HG03439 (cell line): ENCODE data around the gene RPH3AL.
"Not testable (repeated sequence)": the region's sequence is repeated elsewhere in the genome, so short reads cannot be mapped to it uniquely, and the experiment has no call there.

Experiments
- ATAC-seq: cut with Tn5 transposase; IDR thresholded peaks from one replicate; pipeline ENCODE4 v1.9.1; 2021; ENCODE audit warnings: mild to moderate bottlenecking, moderate library complexity; ENCODE audit not compliant: unreplicated experiment

Gene RPH3AL

DNA sequence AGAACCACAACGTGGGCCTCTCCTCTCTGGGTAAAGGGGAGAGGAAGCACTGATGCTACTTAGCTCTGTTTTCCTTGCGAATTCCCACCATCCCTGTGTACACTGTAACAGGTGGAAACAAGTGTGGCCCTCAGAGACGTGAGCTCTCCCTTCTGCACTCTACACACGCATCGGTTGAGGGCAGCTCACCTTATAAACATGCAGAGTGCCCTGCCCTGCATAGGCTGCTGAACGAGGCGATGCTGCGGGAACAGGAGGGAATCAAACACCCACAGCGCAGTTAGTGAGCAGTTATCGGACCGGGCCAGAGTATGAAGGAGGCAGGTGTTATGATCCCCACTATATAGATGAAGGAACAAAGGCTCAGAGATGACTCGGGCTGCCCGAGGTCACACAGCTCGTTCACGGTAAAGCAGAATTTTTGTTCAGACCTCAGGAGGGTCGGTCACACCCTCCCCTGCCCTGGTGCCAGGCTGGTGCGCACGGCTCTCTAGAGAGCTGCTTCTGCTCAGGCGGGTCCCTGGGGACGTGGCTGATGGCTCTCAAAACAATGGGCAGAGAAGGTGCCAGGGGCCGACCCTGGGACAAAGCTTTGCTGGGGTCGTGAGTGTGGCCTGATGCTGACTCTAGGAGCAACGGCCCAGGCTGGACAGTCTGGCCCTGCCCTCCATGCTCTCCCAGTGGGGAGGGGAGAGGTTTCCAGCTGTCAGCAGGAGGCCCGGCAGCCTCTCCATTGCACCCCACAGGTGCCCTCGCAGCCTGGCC lies 68.5 kb downstream of the RPH3AL start:
- ATAC-seq, result no peak

DNA sequence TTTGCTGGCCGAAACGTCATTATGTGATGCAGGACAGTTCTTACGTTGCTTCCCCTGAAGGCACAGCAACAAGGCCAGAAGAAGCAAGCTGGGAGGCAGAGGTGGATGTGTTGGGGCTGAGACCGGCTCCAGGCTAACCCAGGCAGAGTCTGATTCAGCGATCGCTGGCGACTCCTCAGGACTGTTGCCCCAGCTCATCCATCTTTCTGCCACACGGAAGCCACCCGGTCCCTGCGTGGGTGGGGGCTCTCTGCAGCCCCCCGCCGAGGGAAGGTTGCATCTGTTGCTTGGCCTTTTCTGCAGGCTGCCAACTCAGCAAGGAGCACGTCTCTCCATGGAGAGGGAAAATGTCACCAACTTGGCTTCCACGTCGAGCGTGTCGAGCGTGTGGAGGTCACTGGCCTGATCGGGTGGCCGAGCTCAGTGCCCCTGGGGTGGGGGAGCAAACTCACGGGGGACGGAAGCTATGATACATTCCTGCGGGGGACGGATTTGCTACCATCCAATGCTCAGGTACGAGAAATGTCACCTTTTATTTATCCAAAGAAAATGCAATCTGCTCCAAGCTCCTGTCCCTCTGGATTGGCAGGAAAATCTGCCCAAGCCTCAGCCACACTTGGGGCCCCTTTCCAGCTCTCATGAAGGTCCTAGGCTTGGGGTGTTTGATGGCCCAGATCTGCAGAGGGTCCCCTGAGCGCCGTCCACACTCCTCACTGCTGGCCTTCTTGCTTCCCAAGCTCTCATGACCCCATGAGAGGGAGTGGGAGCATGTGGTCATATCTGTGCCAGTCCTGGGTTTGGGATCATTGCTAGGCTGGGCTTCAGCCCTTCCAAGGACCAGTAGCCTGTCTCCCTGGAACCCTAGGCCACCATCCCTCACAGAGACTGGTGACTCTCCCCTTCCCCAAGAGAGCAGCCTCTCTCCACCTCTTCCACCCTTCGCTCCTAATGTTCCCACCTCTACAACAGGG lies 69.4 kb downstream of the RPH3AL start:
- ATAC-seq, result no peak

DNA sequence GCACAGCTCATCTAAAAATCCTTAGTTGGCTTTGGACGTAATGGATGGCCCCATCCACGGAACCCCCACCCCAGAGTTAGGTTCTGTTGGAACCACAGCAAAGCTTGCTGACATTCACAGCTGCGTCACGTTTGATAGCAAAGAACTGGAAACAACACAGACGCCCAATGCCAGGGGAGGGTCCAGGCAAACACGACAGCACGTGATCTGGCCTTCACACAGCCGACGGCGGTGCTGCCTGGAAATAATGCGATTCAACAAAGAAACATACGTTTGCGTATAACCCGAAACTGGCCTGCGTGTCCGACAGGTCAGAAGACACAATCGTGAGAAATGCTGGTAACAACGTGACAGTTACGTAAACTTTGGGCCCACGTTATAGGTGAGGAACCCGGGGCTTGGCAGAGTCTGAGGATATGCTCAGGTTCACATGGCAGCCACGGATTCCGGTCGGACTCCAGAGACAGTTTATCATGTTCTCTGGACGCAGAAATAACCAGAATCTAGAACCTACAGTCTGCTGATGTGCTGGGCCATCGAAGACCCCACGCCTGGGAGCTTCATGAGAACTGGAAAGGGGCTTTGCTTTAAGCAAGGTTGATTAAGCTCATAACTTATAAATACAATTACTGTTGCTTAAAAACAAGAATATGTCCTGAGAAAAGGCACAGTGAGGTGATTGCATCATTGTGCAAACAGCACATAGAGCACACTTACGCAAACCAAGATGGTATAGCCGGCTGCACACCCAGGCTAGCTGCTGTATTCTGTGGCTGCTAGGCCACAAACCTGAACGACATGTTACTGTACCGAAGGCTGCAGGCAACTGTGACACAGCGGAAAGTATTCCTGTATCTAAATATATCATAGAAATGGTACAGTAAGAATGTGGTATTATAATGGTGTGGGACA lies 70.4 kb downstream of the RPH3AL start:
- no peak for ATAC-seq

DNA sequence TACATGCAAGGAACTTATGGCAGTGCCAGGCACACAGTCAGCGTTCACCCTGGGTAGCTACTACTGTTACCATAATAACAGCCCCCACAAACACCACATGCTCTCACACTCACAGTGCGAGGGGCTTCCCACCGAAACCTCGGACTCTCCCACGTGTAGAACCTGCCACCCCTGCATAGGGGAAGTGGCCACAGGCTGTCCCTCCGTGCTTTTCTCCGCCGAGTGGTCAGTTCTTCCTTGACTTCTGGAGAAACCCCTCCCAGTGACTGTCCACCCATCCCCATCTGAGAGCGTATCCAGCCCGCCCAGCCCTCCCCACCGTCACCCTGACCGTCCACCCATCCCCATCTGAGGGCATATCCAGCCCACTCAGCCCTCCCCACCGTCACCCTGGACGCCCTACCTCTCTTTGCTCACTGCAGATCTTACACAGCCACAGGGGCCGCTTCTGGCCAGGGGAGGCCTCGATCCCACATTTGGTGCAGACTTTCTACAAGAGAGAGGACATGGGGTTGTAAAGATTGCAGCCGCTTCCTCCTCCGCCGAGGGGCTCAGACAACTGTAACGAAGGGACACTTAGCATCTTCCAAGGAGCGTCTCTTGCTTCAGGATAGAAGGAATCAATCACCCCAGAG lies 71.1 kb downstream of the RPH3AL start:
- no peak for ATAC-seq

DNA sequence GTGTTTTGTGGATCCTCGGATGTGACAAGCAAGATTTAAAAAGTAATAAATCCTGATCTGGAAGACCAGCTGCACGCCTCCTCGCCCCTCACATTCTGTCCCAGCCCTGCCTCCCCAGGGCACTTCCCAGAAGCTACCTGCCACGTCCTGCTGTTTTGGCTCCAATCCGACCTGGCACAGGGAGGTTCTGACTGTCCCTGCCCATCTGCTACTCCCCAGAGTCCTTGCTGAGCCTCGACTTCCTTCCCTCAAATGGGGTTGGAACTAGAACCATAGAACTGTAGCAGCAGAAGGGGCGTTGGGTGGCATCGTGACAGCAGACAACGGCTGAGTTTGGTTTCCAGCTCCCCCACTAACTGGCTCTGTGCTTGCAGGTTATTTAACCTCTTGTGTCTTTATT lies 71.7 kb downstream of the RPH3AL start:
- no peak for ATAC-seq

DNA sequence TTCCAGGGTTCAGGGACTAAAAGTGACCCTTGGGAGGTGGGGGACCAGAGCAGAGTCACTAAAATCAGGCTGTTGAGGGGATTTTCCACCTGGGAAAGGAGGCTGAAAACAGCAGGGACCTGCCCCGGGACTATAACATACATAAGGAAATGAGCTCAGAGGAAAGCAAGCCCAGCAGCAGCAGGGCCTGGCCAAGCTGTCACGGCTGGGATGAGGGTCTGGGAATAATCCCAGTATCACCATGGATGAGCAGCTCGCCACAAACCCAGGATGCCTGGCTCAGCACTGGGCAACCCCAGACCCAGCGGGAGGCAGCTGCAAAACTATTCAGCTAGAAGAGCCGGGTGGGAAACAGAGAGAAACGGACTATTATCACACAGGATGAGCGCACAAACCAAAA lies 72.4 kb downstream of the RPH3AL start:
- ATAC-seq, result no peak

DNA sequence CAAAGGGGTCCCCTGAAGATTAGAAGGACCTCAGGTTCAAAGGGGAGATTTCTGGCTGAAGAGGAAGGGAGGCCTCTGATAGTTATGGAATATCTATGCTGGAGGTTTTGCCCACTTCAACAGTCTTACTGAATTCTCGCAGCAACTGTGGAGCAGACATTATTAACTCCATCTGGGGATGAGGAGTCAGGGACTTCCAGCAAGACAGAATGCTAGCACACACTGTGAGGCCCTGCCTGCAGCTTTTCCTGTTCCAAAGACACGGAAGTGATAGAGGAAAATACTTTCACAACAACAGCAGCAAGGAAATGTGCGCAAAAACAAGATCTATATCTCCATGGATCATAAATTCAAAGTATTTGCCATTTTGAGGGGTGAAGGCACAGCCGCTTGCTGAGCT lies 72.8 kb downstream of the RPH3AL start:
- ATAC-seq, result no peak

DNA sequence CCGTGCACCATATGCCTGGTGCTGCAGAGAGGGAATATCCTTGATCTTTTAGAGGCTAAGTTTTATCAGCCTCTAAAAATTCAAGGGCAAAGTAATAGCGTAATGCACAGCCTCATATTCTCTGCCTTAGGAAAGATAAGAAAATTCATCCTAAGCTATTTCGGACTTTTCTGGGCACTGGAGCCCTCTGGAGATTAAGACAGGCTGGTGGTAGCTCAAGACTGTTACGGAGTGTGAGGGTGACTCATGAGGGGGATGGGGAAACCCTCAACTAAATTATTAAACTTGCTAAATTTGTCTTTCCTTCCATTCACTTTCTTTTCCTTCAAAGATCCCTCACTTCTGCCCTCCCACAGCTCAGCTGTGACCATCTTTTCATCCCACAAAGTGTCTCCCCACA lies 73.3 kb downstream of the RPH3AL start:
- no peak for ATAC-seq

DNA sequence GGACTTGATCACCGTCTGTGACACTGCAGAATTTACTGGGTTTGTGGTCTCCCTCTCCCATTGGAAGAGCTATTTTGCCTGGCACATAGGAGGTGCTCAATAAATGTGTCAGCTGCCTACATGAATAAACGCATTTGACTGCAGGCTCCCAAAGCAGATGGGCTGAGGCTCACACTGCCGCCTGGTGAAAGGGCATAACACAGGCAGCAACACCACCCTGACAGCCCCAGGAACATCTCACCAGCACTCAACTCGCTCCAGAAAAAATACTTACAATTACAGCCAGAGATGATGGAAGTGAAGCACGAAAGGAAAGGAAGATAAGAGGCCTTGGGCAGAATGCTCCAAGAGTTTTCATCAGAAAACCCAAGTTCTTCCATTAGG lies 73.9 kb downstream of the RPH3AL start:
- ATAC-seq, result no peak

DNA sequence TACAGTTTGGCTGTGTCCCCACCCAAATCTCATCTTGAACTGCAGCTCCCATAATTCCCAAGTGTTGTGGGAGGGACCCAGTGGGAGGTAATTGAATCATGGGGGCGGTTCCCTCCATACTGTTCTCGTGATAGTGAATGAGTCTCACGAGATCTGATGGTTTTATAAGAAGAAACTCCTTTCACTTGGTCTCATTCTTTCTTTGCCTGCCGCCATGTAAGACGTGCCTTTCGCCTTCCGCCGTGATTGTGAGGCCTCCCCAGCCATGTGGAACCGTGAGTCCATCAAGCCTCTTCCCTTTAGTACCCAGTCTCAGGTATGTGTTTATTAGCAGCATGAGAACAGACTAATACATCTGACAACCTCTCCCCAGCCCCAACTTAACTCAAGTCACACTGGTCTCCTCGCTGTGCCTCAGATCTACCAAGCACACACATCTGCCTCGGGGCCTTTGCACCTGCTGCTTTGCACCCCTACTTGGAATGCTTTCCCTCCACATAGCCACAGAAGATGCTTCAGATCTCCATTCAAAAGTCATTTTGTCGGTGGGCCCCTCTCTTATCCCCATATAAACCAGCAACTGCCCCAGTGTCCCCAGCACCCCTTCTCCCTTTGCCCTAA lies 74.4 kb downstream of the RPH3AL start:
- ATAC-seq, result no peak

DNA sequence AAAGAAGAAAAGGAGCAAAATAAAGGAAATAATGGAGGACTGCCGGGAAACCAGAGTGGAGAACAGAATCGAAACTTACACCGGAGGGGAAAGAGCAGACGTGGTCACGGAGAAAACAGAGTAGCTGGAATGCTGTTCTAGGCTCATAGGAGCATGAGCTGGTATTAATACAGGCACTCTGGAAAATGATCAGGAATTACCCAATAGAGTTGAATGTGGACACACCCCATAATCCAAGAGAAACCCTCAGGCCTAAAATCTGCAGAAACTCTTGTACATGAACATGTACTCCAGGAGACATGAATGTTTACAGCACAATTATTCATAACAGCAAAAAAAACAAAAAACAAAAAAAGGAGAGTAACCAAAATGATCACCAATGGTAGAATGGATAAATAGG lies 77.7 kb downstream of the RPH3AL start:
- ATAC-seq, result no peak

DNA sequence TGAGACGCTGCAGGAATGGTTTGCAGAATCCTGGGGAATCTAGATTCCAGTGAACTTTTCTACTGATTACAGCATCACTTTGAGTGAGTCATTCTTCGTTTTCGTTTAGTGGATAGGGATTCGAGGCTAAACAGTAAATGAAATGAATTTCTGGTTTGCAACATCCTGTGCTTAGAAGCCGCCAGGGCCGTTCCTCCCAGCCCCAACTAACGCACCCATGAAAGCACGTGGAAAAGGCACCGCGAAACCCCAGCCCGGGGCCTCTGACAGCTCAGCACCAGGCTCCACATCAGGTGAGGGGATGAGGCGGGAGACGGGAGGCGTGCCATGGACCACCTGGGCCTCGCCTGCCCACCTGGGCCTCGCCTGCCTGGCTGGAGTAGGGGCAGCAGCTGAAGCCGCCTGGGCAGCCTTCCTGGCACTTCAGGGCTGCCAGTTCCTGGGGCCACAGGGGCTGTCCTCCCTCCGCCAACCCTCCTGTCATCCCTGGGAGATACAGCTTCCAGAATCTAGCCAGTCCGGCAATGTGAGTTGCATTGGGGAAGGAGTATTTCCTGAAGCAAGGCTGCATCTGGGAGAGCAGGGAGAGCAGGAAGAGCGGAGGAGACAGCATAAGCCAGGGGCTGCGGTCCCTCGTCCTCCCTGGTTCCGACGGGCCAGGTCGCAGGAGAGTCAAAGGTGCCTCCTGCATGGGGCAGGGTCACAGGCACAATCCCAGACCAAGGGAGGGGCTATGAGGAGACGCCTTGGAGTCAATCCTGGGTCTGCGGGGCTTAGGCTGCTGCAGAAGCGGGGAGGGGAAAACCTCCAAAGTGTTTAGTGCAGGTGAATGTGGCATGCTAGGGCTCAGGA lies 78.4 kb downstream of the RPH3AL start:
- ATAC-seq, result no peak

DNA sequence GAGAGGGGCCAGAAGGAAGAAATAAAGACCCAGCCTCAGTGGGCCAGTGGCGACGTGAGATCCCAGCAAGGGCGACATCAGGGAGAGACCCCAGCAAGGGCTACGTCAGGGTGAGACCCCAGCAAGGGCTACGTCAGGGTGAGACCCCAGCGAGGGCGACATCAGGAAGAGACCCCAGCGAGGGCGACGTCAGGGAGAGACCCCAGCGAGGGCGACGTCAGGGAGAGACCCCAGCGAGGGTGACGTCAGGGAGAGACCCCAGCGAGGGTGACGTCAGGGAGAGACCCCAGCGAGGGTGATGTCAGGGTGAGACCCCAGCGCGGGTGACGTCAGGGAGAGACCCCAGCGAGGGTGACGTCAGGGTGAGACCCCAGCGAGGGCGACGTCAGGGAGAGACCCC lies 79.8 kb downstream of the RPH3AL start:
- not testable (repeated sequence) for ATAC-seq

DNA sequence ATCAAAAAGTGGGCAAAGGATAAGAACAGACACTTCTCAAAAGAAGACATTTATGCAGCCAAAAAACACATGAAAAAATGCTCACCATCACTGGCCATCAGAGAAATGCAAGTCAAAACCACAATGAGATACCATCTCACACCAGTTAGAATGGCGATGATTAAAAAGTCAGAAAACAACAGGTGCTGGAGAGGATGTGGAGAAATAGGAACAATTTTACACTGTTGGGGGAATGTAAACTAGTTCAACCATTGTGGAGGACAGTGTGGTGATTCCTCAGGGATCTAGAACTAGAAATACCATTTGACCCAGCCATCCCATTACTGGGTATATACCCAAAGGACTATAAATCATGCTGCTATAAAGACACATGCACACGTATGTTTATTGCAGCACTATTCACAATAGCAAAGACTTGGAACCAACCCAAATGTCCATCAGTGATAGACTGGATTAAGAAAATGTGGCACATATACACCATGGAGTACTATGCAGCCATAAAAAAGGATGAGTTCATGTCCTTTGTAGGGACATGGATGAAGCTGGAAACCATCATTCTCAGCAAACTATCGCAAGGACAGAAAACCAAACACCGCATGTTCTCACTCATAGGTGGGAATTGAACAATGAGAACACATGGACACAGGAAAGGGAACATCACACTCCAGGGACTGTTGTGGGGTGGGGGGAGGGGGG lies 80.5 kb downstream of the RPH3AL start:
- ATAC-seq, result not testable (repeated sequence)

DNA sequence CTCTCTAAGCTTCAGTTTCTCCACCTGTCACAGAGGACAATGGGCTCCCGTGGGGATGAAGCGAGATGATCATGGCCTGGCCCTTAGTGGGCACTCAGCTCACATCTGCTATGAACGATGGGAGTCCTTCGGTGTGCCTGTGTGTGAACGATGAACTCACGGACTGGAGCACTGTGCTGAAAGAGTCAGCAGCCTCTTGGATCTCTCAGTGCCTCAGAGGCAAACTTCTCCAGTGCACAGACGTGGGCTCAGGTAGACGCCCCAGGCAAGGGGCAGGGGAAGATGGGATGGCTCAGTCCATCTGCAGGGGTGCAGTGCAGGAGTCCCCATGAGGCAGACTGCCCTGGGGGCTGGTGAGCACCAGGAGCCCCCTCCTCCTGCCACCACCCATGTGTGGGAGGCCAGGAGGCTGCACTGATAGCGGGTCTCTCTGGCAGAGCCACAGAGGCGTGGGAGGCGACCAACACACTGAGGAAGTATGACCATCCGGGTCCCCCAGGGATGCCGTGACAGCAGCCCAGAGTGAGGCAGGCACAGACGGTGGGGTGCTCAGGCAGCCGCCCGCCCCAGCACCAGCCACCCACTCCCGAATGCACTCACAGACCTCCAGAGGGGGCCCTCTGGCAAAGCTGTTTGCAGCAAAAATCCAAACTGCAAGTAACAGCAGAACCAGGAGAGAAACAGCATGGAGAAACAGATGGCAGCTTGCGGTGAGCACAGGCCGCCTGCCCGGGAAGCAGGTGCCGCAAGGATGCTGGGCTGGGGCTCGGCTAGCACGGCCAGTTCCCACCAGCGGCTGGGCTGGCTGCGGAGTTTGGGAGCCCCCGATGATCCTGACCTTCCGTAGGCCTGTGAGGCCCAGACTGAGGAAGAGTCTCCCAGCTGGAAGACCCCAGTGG lies 82.7 kb downstream of the RPH3AL start:
- ATAC-seq, result no peak

DNA sequence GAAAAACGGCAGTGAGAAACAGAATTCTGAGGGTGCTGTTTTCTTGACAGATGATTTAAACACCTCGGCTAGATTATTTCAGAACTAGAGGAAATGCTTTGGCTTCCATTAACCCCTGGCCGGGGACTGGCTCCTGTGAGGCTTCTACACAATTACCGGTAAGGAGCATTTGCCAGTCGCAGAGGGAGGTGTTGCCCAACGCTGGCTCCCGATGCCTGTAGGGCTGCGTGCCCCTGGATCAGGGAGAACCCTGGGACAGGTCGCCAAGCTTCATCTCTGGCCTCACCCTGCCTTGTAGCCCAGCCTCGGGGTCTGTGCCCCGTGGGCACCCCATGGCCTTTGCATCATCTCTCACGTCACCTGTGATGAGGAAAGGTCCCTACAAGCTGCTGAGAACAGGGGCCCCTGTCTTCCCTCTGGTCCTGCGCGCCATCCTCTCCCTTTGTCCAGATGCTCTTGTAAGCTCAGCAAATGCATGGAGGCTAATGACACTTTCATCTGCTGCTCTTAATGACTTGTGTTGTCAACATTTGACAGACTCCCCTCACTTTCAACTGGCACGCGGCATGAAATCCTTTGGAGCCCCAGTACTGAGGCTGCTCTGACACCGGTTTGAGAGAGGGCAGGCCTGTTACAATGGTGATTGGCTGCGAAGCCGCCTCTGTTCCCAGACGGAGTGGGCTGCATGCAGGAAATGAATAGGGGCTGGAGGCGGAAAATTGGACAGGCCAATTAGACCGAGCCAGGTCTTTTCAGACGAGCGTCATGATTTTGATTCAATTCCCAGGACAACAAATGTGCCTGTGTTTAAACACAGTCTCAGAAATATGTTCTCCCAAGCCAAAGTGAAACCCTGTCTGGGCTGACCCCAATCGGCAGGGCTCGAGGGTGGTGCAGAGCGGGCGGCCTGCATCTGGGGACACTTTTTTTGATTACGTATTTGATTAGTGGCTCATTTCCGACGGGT lies 85.6 kb downstream of the RPH3AL start:
- ATAC-seq, result no peak
